LNCAP (cell line): ENCODE data around the gene ERCC5.

ENCODE experiments used
- TF ChIP-seq, protein P1 (sequence below): fragments of 450-650 bp; IDR thresholded peaks from 2 replicates; pipeline ENCODE4 v1.5.1; 2017; ENCODE audit warnings: mild to moderate bottlenecking

ERCC5 gene

GRCh38 chr13:102845630-102846260, at the start of gene ERCC5:
Gene ERCC5 (plus strand): TSS chr13:102846032. CDS start chr13:102846267, 235 bp downstream.
- TF ChIP-seq, protein P1, sequence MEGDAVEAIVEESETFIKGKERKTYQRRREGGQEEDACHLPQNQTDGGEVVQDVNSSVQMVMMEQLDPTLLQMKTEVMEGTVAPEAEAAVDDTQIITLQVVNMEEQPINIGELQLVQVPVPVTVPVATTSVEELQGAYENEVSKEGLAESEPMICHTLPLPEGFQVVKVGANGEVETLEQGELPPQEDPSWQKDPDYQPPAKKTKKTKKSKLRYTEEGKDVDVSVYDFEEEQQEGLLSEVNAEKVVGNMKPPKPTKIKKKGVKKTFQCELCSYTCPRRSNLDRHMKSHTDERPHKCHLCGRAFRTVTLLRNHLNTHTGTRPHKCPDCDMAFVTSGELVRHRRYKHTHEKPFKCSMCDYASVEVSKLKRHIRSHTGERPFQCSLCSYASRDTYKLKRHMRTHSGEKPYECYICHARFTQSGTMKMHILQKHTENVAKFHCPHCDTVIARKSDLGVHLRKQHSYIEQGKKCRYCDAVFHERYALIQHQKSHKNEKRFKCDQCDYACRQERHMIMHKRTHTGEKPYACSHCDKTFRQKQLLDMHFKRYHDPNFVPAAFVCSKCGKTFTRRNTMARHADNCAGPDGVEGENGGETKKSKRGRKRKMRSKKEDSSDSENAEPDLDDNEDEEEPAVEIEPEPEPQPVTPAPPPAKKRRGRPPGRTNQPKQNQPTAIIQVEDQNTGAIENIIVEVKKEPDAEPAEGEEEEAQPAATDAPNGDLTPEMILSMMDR, result peak; percentile 25; the same call in 1 of the 2 replicates

DNA sequence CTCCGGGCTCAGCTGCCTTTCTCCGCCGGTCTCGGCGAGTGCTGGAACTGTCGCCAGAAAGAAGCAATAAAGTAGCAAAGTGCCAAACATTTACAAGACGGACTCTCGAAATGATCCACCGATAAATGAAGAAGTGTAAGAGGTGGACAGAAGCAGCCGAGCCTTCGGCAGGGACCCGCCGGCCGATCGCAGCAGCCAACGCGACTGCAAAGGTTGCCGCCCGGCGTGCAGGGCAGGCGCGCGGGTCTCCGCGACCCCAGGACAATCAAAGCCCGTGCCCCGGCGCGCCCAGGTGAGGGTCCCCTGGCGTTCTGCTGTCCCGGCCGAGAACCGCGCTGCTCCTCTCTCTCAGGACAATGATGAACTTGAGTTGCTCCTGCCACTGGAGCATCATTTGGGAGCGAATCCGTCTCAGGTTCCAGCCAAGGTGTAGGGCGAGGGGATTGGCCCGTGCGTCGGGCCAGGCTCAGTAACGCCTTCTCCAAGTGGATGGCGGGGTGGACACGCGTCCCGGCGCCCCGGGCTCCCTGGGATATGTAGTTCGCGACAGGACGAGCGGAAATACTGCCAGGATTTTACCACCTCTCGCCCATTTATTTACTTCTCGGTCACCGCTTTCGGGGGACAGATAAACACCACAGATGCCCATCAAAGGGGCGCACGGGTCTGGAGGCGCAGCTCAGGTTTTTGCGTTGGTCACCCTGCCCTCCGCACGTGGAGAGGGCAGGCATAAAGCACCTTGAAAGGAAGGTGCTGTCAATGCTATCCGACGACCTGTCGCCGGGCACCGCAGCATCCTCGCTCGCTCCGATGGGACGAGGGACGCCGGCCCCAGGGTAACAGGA, 47.0 kb upstream of the ERCC5 start, which contains the start of the genes BIVM and POGLUT2:
BIVM (plus strand) TSS at position 539 of the 845 bp plus-strand sequence. CDS start 8,149 bp downstream, outside the sequence.
POGLUT2 (minus strand) TSS at position 396 of the 845 bp plus-strand sequence; CDS start at position 90, 306 bp downstream.
- TF ChIP-seq, protein P1, result no peak

DNA sequence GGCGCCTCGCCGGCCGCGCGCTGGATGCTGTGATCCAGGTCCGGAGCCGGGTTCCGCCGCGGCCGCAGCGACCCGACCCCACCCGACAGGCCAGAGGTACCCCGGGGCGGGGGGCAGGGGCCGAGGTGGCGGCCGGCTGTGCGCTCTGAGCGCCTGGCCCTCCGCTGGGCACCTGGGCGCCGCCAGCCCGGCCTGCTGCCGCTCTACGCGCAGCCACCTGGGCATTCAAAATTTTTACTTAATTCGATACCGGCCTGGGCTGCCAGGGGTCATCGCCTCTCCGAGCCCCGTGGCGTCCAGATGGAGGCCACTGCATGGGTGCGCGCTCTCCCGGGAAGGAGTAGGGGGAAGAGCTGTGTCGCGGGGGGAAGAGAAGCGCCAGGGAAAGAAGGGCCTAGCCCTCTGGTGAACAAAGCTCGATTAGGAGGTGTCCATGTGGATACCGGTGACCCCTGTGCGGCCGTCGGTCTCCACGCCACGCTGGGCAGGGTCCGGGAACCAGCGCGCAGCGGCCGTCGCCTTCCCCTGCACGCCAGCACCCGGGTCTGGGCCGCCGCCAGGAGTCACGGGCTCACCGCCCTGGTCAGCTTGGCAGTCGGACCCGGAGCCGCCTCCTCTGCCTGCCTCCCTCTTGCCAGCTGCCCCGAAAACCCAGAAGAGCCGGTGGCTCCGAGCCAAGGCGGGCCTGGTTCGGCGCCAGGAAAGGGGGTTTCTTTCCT, 46.2 kb upstream of the ERCC5 start:
- TF ChIP-seq, protein P1, result no peak

GRCh38 chr13:102800145-102801041, 45.4 kb upstream of the ERCC5 start:
- TF ChIP-seq, protein P1, result peak; percentile 66

DNA sequence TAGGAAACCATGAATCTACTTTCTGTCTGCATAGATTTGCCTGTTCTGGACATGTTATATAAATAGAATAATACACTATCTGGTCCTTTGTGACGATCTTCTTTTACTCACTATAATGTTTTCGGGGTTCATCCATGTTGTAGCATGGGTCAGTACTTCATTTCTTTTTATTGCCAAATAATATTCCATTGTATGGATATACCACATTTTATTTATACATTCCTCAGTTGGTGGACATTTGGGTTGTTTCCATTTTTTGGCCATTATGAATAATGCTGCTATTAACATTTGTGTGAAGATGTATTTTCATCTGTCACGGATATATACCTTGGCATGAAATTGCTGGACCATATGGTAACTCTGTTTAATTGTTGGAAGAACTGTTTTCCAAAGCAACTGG, 40.2 kb upstream of the ERCC5 start:
- TF ChIP-seq, protein P1, result no peak

DNA sequence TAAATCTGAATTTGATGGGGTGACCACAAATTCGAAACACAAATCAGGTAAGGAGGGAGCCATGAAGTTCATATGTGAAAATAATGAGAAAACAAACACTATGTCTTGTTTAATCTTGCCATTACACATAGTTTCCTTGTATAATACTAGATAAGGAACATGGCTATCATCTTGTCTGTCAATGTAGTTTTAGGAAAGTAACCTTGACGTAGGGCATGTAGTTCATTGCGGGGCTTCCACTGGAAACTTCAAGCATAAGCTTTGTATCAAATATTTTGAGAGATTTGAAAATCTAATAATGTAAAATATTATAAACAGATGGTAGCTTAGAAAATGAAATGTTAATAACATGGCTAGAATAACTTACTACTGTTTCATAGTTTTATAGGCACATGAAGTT, 38.1 kb upstream of the ERCC5 start:
- TF ChIP-seq, protein P1, result no peak
